CD8-positive, alpha-beta memory T cell (primary cell): ENCODE results near the gene RUNDC3A. TPM values are rescaled to one million over a fixed set of nuclear protein-coding genes. Genes with fewer than 3 reads are reported as not detected.
A peak's percentile ranks its signal among the peaks of the same experiment; 100 is the strongest.

Experiments
- CTCF ChIA-PET: fragments of 350-600 bp; sonication (Branson Sonifier 250); formaldehyde crosslinking; loops from one replicate; lab custom pipeline; 2021; ENCODE audit warnings: antibody characterized with exemption; lab: Charles Lee
- POLR2A ChIA-PET: fragments of 350-600 bp; sonication (Branson Sonifier 250); formaldehyde crosslinking; loops from one replicate; lab custom pipeline; 2021; ENCODE audit warnings: antibody characterized with exemption; lab: Charles Lee
- DNase-seq, 5 donors: peaks; one replicate each; pipeline versions ENCODE4 v3.0.0 to v3.0.0-alpha.2; 2020 to 2022; ENCODE audit warnings: mixed read lengths in 1 of 5
- H3K27ac ChIP-seq: one replicate; pipeline ENCODE4 v1.7.0; 2013; ENCODE audit warnings: low read depth, mild to moderate bottlenecking, low read length, moderate library complexity
- H3K27me3 ChIP-seq: 2 replicates; pipeline ENCODE4 v1.7.0; 2013; ENCODE audit warnings: low read length, mild to moderate bottlenecking; ENCODE audit not compliant: insufficient read depth, poor library complexity, severe bottlenecking
- H3K36me3 ChIP-seq: 2 replicates; pipeline ENCODE4 v1.7.0; 2013; ENCODE audit warnings: mild to moderate bottlenecking, low read length, moderate library complexity; ENCODE audit not compliant: insufficient read depth
- H3K4me1 ChIP-seq: 2 replicates; pipeline ENCODE4 v1.7.0; 2013; ENCODE audit warnings: mild to moderate bottlenecking, low read length, moderate library complexity; ENCODE audit not compliant: insufficient read depth
- H3K4me3 ChIP-seq: 2 replicates; pipeline ENCODE4 v1.7.0; 2013; ENCODE audit warnings: mild to moderate bottlenecking, low read length
- H3K9me3 ChIP-seq: 2 replicates; pipeline ENCODE4 v1.7.0; 2013; ENCODE audit warnings: mild to moderate bottlenecking, low read length
- H3K27ac Mint-ChIP-seq, 8 donors: one replicate each; pipeline ENCODE4 v1.8.0; 2020 to 2021; ENCODE audit warnings: mixed read lengths in 8 of 8, mild to moderate bottlenecking in 6 of 8, inconsistent platforms in 3 of 8, moderate library complexity in 3 of 8
- H3K27me3 Mint-ChIP-seq, 2 donors: one replicate each; pipeline ENCODE4 v1.8.0; 2020 to 2021; ENCODE audit warnings: mixed read lengths in 2 of 2, mild to moderate bottlenecking in 1 of 2, moderate library complexity in 1 of 2
- H3K36me3 Mint-ChIP-seq, 3 donors: one replicate each; pipeline ENCODE4 v1.8.0; 2020 to 2021; ENCODE audit warnings: mixed read lengths in 3 of 3, inconsistent platforms in 1 of 3, mild to moderate bottlenecking in 1 of 3
- H3K4me1 Mint-ChIP-seq, 3 donors: one replicate each; pipeline ENCODE4 v1.8.0; 2020 to 2021; ENCODE audit warnings: mixed read lengths in 3 of 3, inconsistent platforms in 1 of 3, mild to moderate bottlenecking in 1 of 3
- H3K4me3 Mint-ChIP-seq, 7 donors: one replicate each; pipeline ENCODE4 v1.8.0; 2020 to 2021; ENCODE audit warnings: mixed read lengths in 7 of 7, mild to moderate bottlenecking in 6 of 7, moderate library complexity in 4 of 7, inconsistent platforms in 2 of 7
- H3K9me3 Mint-ChIP-seq, 5 donors: one replicate each; pipeline ENCODE4 v1.8.0; 2020 to 2022; ENCODE audit warnings: mixed read lengths in 5 of 5, mild to moderate bottlenecking in 3 of 5, moderate library complexity in 2 of 5, inconsistent platforms in 1 of 5
- polyA plus RNA-seq: library from polyadenylated mRNA; unstranded; fragments of 300-500 nt; fragmentation: Illumina TruSeq; gene quantifications from one replicate; pipeline ENCODE4 v1.2.3, GENCODE V29; 2021
- total RNA-seq, 2 experiments: library from RNA; stranded (reverse); gene quantifications; one replicate each; pipeline ENCODE4 v1.2.3, GENCODE V29; 2021

Gene RUNDC3A
- total and polyA plus RNA-seq, 3 experiments from 2014 or later: not detected

- Mint-ChIP-seq H3K27me3 (peaks cover 11 to 17% of the 10 kb centered on the region in 2 donors), H3K36me3 (no peaks in the 10 kb centered on the region), H3K4me1 (peaks cover 2 to 6% (median 4%) of the 10 kb centered on the region in 3 donors), H3K27ac (peak overlapping the region in 1 of 8 donors; percentile 1), H3K4me3 (no peak overlapping the region), H3K9me3 (no peaks in the 10 kb centered on the region)
- Histone ChIP-seq H3K27me3 (no peaks in the 10 kb centered on the region), H3K9me3 (no peaks in the 10 kb centered on the region), H3K27ac (no peak overlapping the region), H3K36me3 (no peaks in the 10 kb centered on the region), H3K4me1 (peaks cover 3% of the 10 kb centered on the region), H3K4me3 (no peak overlapping the region)
- DNase-seq: no peak
- CTCF ChIA-PET: interaction anchor here (1.2 to 3.0 kb wide), 4 partner anchors 13 to 148 kb away, joined by 3 to 12 read pairs (median 6); partner anchors contain the start of gene GRN
- POLR2A ChIA-PET: no interaction called here
Measured at GRCh38 chr17:44358066-44358465, 49.7 kb downstream of the RUNDC3A start.

- H3K36me3 ChIP-seq: no peaks in the 10 kb centered on the region
- Mint-ChIP-seq H3K4me3 (no peak overlapping the region), H3K36me3 (no peaks in the 10 kb centered on the region), H3K4me1 (peaks cover 0 to 6% (median 6%) of the 10 kb centered on the region in 3 donors), H3K9me3 (no peaks in the 10 kb centered on the region), H3K27ac (no peak overlapping the region), H3K27me3 (peaks cover 11 to 19% of the 10 kb centered on the region in 2 donors)
- DNase-seq: no peak
- no peaks in the 10 kb centered on the region for H3K9me3 ChIP-seq
- ChIA-PET POLR2A (no interaction called here), CTCF (interaction anchor here (1.2 to 5.6 kb wide), 4 partner anchors 8 to 149 kb away, joined by 3 to 31 read pairs (median 10); partner anchors contain the start of gene GRN)
- H3K4me1 ChIP-seq: no peaks in the 10 kb centered on the region
- H3K27me3 ChIP-seq: no peaks in the 10 kb centered on the region
- H3K27ac ChIP-seq: no peak overlapping the region
- H3K4me3 ChIP-seq: no peak overlapping the region
Measured at GRCh38 chr17:44359006-44359405, 50.6 kb downstream of the RUNDC3A start.

GRCh38 chr17:44359458-44360143 lies 51.2 kb downstream of the RUNDC3A start:
- no peak overlapping the region for H3K27ac ChIP-seq
- Mint-ChIP-seq H3K36me3 (no peaks in the 10 kb centered on the region), H3K4me3 (no peak overlapping the region), H3K4me1 (peaks cover 0 to 7% (median 6%) of the 10 kb centered on the region in 3 donors), H3K27me3 (peaks cover 11 to 23% of the 10 kb centered on the region in 2 donors), H3K27ac (no peak overlapping the region), H3K9me3 (no peaks in the 10 kb centered on the region)
- no peaks in the 10 kb centered on the region for H3K9me3 ChIP-seq
- POLR2A ChIA-PET: no interaction called here
- H3K4me3 ChIP-seq: no peak overlapping the region
- no peak for DNase-seq
- no peaks in the 10 kb centered on the region for H3K27me3 ChIP-seq
- no peaks in the 10 kb centered on the region for H3K4me1 ChIP-seq
- H3K36me3 ChIP-seq: no peaks in the 10 kb centered on the region
- CTCF ChIA-PET: interaction anchor here (2.8 to 5.6 kb wide), 3 partner anchors 8 to 149 kb away, joined by 9 to 31 read pairs (median 12); partner anchors contain the start of gene GRN

GRCh38 chr17:44360144-44360533 lies 51.7 kb downstream of the RUNDC3A start:
- no peak for DNase-seq
- peaks cover 16 to 20% of the 10 kb centered on the region in 2 donors for H3K27me3 Mint-ChIP-seq
- no peaks in the 10 kb centered on the region for H3K4me1 ChIP-seq
- H3K36me3 Mint-ChIP-seq: no peaks in the 10 kb centered on the region
- H3K4me1 Mint-ChIP-seq: peaks cover 0 to 7% (median 5%) of the 10 kb centered on the region in 3 donors
- H3K9me3 ChIP-seq: no peaks in the 10 kb centered on the region
- H3K4me3 Mint-ChIP-seq: peak overlapping the region in 1 of 7 donors; percentile 8
- H3K27ac ChIP-seq: no peak overlapping the region
- H3K27ac Mint-ChIP-seq: peak overlapping the region in 1 of 8 donors; percentile 55
- no peaks in the 10 kb centered on the region for H3K36me3 ChIP-seq
- H3K27me3 ChIP-seq: no peaks in the 10 kb centered on the region
- no peak overlapping the region for H3K4me3 ChIP-seq
- no peaks in the 10 kb centered on the region for H3K9me3 Mint-ChIP-seq
- CTCF ChIA-PET: interaction anchor here (0.7 to 5.6 kb wide), 2 partner anchors 9 to 119 kb away, joined by 3 to 31 read pairs; no protein-coding TSS in a partner anchor
- POLR2A ChIA-PET: no interaction called here

GRCh38 chr17:44360826-44361225 lies 52.4 kb downstream of the RUNDC3A start:
- H3K27ac Mint-ChIP-seq: no peak overlapping the region
- no peak for DNase-seq
- CTCF ChIA-PET: interaction anchor here (0.7 to 5.6 kb wide), 3 partner anchors 10 to 120 kb away, joined by 3 to 31 read pairs (median 11); partner anchors contain the start of gene GRN
- Histone ChIP-seq H3K36me3 (no peaks in the 10 kb centered on the region), H3K4me1 (no peaks in the 10 kb centered on the region), H3K4me3 (no peak overlapping the region), H3K27me3 (no peaks in the 10 kb centered on the region), H3K9me3 (no peaks in the 10 kb centered on the region), H3K27ac (no peak overlapping the region)
- H3K9me3 Mint-ChIP-seq: no peaks in the 10 kb centered on the region
- H3K4me1 Mint-ChIP-seq: peaks cover 0 to 7% (median 3%) of the 10 kb centered on the region in 3 donors
- peaks cover 22 to 23% of the 10 kb centered on the region in 2 donors for H3K27me3 Mint-ChIP-seq
- no peaks in the 10 kb centered on the region for H3K36me3 Mint-ChIP-seq
- POLR2A ChIA-PET: interaction anchor here (0.7 kb wide), 1 partner anchor 88 kb away, joined by 4 read pairs; no protein-coding TSS in a partner anchor
- peak overlapping the region in 1 of 7 donors; percentile 8 for H3K4me3 Mint-ChIP-seq

GRCh38 chr17:44361292-44362260 lies 53.2 kb downstream of the RUNDC3A start:
- H3K27me3 ChIP-seq: no peaks in the 10 kb centered on the region
- Mint-ChIP-seq H3K36me3 (no peaks in the 10 kb centered on the region), H3K9me3 (no peaks in the 10 kb centered on the region), H3K27ac (peak overlapping the region in 1 of 8 donors; percentile 39), H3K4me1 (peaks cover 0 to 7% (median 3%) of the 10 kb centered on the region in 3 donors), H3K4me3 (peak overlapping the region in 3 of 7 donors; percentile 11 to 49 (median 33)), H3K27me3 (peaks cover 23 to 30% of the 10 kb centered on the region in 2 donors)
- POLR2A ChIA-PET: interaction anchor here (0.5 to 0.7 kb wide), 2 partner anchors 73 to 87 kb away, joined by 3 to 4 read pairs; no protein-coding TSS in a partner anchor
- no peaks in the 10 kb centered on the region for H3K9me3 ChIP-seq
- CTCF ChIA-PET: interaction anchor here (0.6 to 5.6 kb wide), 4 partner anchors 10 to 30 kb away, joined by 3 to 31 read pairs (median 8); partner anchors contain the start of gene GRN
- no peak overlapping the region for H3K4me3 ChIP-seq
- H3K36me3 ChIP-seq: no peaks in the 10 kb centered on the region
- no peak overlapping the region for H3K27ac ChIP-seq
- DNase-seq: no peak
- H3K4me1 ChIP-seq: no peaks in the 10 kb centered on the region

- no peaks in the 10 kb centered on the region for H3K36me3 ChIP-seq
- Mint-ChIP-seq H3K4me3 (peak overlapping the region in 2 of 7 donors; percentile 49 to 72), H3K36me3 (no peaks in the 10 kb centered on the region), H3K27me3 (peaks cover 26 to 38% of the 10 kb centered on the region in 2 donors), H3K9me3 (no peaks in the 10 kb centered on the region), H3K27ac (peak overlapping the region in 1 of 8 donors; percentile 78), H3K4me1 (peaks cover 0 to 7% (median 3%) of the 10 kb centered on the region in 3 donors)
- no peak for DNase-seq
- H3K27me3 ChIP-seq: no peaks in the 10 kb centered on the region
- H3K4me3 ChIP-seq: no peak overlapping the region
- ChIA-PET POLR2A (interaction anchor here (0.5 to 1.7 kb wide), 2 partner anchors 9 to 72 kb away, joined by 3 to 15 read pairs; no protein-coding TSS in a partner anchor), CTCF (interaction anchor here (1.3 to 5.6 kb wide), 5 partner anchors 8 to 1047 kb away, joined by 3 to 31 read pairs (median 11); partner anchors contain the start of gene GRN)
- no peaks in the 10 kb centered on the region for H3K9me3 ChIP-seq
- no peak overlapping the region for H3K27ac ChIP-seq
- no peaks in the 10 kb centered on the region for H3K4me1 ChIP-seq
Measured at GRCh38 chr17:44362459-44362948, 54.1 kb downstream of the RUNDC3A start.
